ENCODE data around the gene RHNO1.

Gene RHNO1

DNA sequence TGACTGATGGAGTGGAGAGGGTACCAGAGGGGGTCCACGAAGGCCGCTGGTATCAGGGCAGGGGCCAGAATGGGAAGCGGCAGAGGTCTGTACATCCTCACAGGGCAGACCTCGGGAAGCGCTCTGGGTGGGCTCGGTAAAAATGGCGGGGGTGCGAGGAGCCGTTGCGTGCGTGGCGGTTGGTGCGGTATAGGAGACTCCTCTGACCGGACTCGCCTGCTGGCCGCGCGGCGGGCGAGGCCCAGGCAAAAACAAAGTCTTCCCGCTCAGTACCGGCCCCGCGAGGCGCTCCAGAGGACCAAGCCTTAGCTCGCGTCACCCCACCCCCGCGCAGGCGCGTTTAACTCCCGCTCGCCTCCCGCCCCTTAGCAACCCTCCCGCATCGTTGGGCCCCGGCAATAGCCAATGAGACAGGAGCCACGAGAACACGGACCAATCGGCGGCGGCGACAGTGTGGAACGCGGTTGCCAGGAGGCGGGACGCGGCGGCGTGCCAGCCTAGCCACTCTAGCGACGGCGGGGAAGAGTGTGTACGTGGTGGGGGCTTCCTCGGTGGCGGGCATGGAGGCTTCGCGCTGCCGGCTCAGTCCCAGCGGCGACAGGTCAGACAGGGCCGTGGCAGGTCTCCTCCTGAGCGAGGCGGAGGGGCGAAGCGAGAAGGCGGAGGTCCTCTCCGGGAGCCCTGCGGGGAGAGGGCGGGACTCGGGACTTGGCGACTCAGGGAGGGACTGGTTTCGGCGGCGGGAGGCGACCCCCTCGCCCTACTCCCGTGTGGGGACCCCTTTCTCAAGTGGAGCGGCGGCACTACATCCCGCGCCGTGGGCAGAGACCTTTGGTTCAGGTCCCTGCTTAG lies 13.6 kb downstream of the RHNO1 start, which contains the start of gene TULP3:
Gene TULP3 (plus strand): TSS at position 504 of the 852 bp plus-strand sequence. CDS start 57 bp downstream, at position 561.
- peak within 1 kb of the TSS; percentile 74 for H2AFZ ChIP-seq (ENCODE audit: low read length)
- H3F3A ChIP-seq (ENCODE audit: insufficient read depth, low read length) = 0 out of 2 replicates have a peak, but pooled peaks cover 3% of the 10 kb centered on the region
- no peaks in the 10 kb centered on the region for H3K9me2 ChIP-seq (replicated peaks; ENCODE audit: insufficient read depth, low read length)
- H3K27me3 ChIP-seq (replicated peaks; ENCODE audit: insufficient read depth, low read length) = no peaks in the 10 kb centered on the region
- TF ChIP-seq EZH2 (optimal IDR thresholded peaks at IDR 0.05; ENCODE audit: low read depth, low read length) (no peak), EZH2phosphoT487 (IDR thresholded peaks at IDR 0.05; ENCODE audit: low read length) (no peak)
- TF ChIP-seq, protein P1, sequence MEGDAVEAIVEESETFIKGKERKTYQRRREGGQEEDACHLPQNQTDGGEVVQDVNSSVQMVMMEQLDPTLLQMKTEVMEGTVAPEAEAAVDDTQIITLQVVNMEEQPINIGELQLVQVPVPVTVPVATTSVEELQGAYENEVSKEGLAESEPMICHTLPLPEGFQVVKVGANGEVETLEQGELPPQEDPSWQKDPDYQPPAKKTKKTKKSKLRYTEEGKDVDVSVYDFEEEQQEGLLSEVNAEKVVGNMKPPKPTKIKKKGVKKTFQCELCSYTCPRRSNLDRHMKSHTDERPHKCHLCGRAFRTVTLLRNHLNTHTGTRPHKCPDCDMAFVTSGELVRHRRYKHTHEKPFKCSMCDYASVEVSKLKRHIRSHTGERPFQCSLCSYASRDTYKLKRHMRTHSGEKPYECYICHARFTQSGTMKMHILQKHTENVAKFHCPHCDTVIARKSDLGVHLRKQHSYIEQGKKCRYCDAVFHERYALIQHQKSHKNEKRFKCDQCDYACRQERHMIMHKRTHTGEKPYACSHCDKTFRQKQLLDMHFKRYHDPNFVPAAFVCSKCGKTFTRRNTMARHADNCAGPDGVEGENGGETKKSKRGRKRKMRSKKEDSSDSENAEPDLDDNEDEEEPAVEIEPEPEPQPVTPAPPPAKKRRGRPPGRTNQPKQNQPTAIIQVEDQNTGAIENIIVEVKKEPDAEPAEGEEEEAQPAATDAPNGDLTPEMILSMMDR (IDR thresholded peaks at IDR 0.05; ENCODE audit: low read length) = no peak
- peak within 1 kb of the TSS; percentile 70 for H3K9ac ChIP-seq (ENCODE audit: low read length)
- peaks cover 7% of the 10 kb centered on the region for H3K79me2 ChIP-seq (ENCODE audit: low read length)
- H3K36me3 ChIP-seq (replicated peaks; ENCODE audit: insufficient read depth, low read length) = no peaks in the 10 kb centered on the region
- H3K27ac ChIP-seq (ENCODE audit: low read length) = peak within 1 kb of the TSS; percentile 36; the same call in 1 of the 2 replicates
- H3K4me1 ChIP-seq (ENCODE audit: low read length) = 0 out of 2 replicates have a peak, but pooled peaks cover 4% of the 10 kb centered on the region
- peak within 1 kb of the TSS; percentile 91 for H3K4me2 ChIP-seq (ENCODE audit: low read depth, low read length)
- H3K4me3 ChIP-seq (ENCODE audit: low read length) = peak within 1 kb of the TSS; percentile 81
- peak; percentile 97 for DNase-seq
- H4K20me1 ChIP-seq (ENCODE audit: insufficient read depth, low read length) = no peaks in the 10 kb centered on the region
- H3K9me3 ChIP-seq (replicated peaks; ENCODE audit: insufficient read depth, low read length) = no peaks in the 10 kb centered on the region

DNA sequence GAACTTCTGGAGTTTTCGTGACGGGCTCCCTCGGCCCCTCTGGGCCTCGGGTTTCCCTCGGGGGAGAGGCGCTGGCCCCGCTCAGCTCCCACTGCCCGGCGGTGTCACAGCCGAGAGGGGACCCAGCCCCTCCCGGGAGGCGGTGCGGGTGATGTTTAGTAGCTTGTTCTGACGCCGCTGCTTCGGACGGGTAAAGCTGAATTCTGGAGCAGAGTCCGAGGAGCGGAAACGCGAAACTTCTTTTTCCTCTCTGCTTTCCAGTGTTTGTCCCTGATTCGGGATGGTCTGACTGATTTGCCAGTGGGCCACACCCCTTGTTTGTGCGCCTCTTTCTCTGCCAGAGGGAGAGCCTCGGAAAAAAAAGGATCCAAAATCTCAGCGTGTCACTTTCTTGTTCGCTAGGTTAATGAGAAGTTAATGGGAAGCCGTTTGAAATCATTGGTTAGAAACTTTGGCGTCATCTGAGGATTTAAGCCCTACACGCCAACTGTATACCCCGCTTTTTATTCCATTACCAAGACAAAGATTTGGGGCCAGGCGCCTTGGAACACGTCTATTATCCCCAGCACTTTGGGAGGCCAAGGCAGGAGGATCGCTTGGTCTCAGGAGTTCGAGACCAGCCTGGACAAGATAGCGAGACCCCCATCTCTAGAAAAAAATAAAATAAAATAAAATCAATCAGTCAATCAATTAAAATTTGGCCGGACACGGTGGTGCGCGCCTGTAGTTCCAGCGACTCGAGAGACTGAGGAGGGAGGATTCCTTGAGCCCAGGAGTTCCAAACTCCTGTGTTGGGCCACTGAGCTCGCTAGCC lies 14.4 kb downstream of the RHNO1 start:
- no peaks in the 10 kb centered on the region for H4K20me1 ChIP-seq (ENCODE audit: insufficient read depth, low read length)
- peak overlapping the region; percentile 72 for H2AFZ ChIP-seq (ENCODE audit: low read length)
- H3K4me2 ChIP-seq (ENCODE audit: low read depth, low read length) = peak overlapping the region; percentile 91
- H3K36me3 ChIP-seq (replicated peaks; ENCODE audit: insufficient read depth, low read length) = no peaks in the 10 kb centered on the region
- H3K9ac ChIP-seq (ENCODE audit: low read length) = peak overlapping the region; percentile 59
- H3K79me2 ChIP-seq (ENCODE audit: low read length) = peaks cover 7% of the 10 kb centered on the region
- H3K27me3 ChIP-seq (replicated peaks; ENCODE audit: insufficient read depth, low read length) = no peaks in the 10 kb centered on the region
- TF ChIP-seq, protein P1 (IDR thresholded peaks at IDR 0.05; ENCODE audit: low read length) = no peak
- TF ChIP-seq EZH2phosphoT487 (IDR thresholded peaks at IDR 0.05; ENCODE audit: low read length) (no peak), EZH2 (optimal IDR thresholded peaks at IDR 0.05; ENCODE audit: low read depth, low read length) (no peak)
- peak; percentile 31 for DNase-seq
- no peak overlapping the region; the same call in 1 of the 2 replicates for H3K27ac ChIP-seq (ENCODE audit: low read length)
- peak overlapping the region; percentile 81 for H3K4me3 ChIP-seq (ENCODE audit: low read length)
- no peaks in the 10 kb centered on the region for H3K9me3 ChIP-seq (replicated peaks; ENCODE audit: insufficient read depth, low read length)
- 0 out of 2 replicates have a peak, but pooled peaks cover 4% of the 10 kb centered on the region for H3K4me1 ChIP-seq (ENCODE audit: low read length)
- H3F3A ChIP-seq (ENCODE audit: insufficient read depth, low read length) = 0 out of 2 replicates have a peak, but pooled peaks cover 3% of the 10 kb centered on the region
- no peaks in the 10 kb centered on the region for H3K9me2 ChIP-seq (replicated peaks; ENCODE audit: insufficient read depth, low read length)

DNA sequence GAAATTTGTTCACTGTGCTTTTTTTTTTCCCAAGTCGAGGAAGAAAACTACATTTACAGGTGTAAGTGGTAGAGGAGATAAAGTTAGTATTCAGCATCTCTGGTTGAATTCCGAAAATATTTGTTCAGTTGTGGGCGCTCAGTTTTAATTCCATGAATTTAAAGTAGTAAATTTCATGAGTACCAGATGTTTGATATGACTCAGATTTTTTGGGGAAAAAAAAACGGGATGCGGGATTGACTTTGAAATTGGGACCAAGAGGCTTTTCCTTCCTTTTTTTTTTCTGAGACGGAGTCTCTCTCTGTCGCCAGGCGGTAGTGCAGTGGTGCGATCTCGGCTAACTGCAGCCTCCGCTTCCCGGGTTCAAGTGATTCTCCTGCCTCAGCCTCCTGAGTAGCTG lies 15.2 kb downstream of the RHNO1 start:
- H3K4me1 ChIP-seq (ENCODE audit: low read length) = 0 out of 2 replicates have a peak, but pooled peaks cover 4% of the 10 kb centered on the region

More for the DNA sequence above, 15.2 kb downstream of the RHNO1 start:
- Histone ChIP-seq H3K9me2 (replicated peaks; ENCODE audit: insufficient read depth, low read length) (no peaks in the 10 kb centered on the region), H3K27ac (ENCODE audit: low read length) (no peak overlapping the region), H3K27me3 (replicated peaks; ENCODE audit: insufficient read depth, low read length) (no peaks in the 10 kb centered on the region), H3K9me3 (replicated peaks; ENCODE audit: insufficient read depth, low read length) (no peaks in the 10 kb centered on the region), H4K20me1 (ENCODE audit: insufficient read depth, low read length) (no peaks in the 10 kb centered on the region), H2AFZ (ENCODE audit: low read length) (no peak overlapping the region), H3K9ac (ENCODE audit: low read length) (no peak overlapping the region), H3F3A (ENCODE audit: insufficient read depth, low read length) (0 out of 2 replicates have a peak, but pooled peaks cover 3% of the 10 kb centered on the region), H3K4me3 (ENCODE audit: low read length) (no peak overlapping the region), H3K4me2 (ENCODE audit: low read depth, low read length) (no peak overlapping the region), H3K36me3 (replicated peaks; ENCODE audit: insufficient read depth, low read length) (no peaks in the 10 kb centered on the region), H3K79me2 (ENCODE audit: low read length) (peaks cover 7% of the 10 kb centered on the region)
- no peak for DNase-seq
- no peak for TF ChIP-seq EZH2phosphoT487 (IDR thresholded peaks at IDR 0.05; ENCODE audit: low read length)
- TF ChIP-seq, protein P1 (IDR thresholded peaks at IDR 0.05; ENCODE audit: low read length) = no peak
- TF ChIP-seq EZH2 (optimal IDR thresholded peaks at IDR 0.05; ENCODE audit: low read depth, low read length) = no peak
